HFFc6 (cell line): ENCODE results near the gene SLC37A3. TPM values are rescaled to one million over a fixed set of nuclear protein-coding genes. Genes with fewer than 3 reads are reported as not detected.

Source experiments
- DNase-seq: peaks from one replicate; pipeline ENCODE4 v3.0.0-alpha.2; 2018
- H3K27ac Mint-ChIP-seq: 2 replicates; pipeline ENCODE4 v1.8.0; 2020; ENCODE audit warnings: mild to moderate bottlenecking, mixed read lengths
- H3K27me3 Mint-ChIP-seq: 2 replicates; pipeline ENCODE4 v1.8.0; 2021; ENCODE audit warnings: mild to moderate bottlenecking, moderate library complexity, mixed read lengths; ENCODE audit not compliant: insufficient read depth
- H3K36me3 Mint-ChIP-seq: 2 replicates; pipeline ENCODE4 v1.8.0; 2021; ENCODE audit warnings: low read depth, mixed read lengths
- H3K4me1 Mint-ChIP-seq: 2 replicates; pipeline ENCODE4 v1.8.0; 2020; ENCODE audit warnings: low read depth, mixed read lengths
- H3K4me3 Mint-ChIP-seq: 2 replicates; pipeline ENCODE4 v1.8.0; 2020; ENCODE audit warnings: mild to moderate bottlenecking, moderate library complexity, mixed read lengths
- H3K9me3 Mint-ChIP-seq: 2 replicates; pipeline ENCODE4 v1.8.0; 2020; ENCODE audit warnings: mild to moderate bottlenecking, mixed read lengths
- total RNA-seq, 6 experiments: library from RNA; stranded (reverse); fragmentation: NEBNext Ultra II Directional; extraction: Animal tissue kit (Norgen Biotek cat#: 25700); gene quantifications; 2 replicates in 1 of 6; 3 replicates in 5 of 6; pipeline ENCODE4 v1.2.3, GENCODE V29; 2021
- TF ChIP-seq, protein P1 (sequence below): fragments of 200-600 bp; sonication (generic); IDR thresholded peaks from 2 replicates; pipeline ENCODE4 v1.5.0; 2021; ENCODE audit warnings: antibody characterized with exemption, mild to moderate bottlenecking

SLC37A3 gene
- total RNA-seq, 6 experiments from 2014 or later, result 26.3 to 32.8 (median 27.1) TPM

- Mint-ChIP-seq H3K27ac (no peak overlapping the region), H3K4me1 (no peaks in the 10 kb centered on the region), H3K27me3 (peaks cover 14% of the 10 kb centered on the region), H3K9me3 (no peaks in the 10 kb centered on the region), H3K36me3 (no peaks in the 10 kb centered on the region), H3K4me3 (no peak overlapping the region)
- TF ChIP-seq, protein P1, sequence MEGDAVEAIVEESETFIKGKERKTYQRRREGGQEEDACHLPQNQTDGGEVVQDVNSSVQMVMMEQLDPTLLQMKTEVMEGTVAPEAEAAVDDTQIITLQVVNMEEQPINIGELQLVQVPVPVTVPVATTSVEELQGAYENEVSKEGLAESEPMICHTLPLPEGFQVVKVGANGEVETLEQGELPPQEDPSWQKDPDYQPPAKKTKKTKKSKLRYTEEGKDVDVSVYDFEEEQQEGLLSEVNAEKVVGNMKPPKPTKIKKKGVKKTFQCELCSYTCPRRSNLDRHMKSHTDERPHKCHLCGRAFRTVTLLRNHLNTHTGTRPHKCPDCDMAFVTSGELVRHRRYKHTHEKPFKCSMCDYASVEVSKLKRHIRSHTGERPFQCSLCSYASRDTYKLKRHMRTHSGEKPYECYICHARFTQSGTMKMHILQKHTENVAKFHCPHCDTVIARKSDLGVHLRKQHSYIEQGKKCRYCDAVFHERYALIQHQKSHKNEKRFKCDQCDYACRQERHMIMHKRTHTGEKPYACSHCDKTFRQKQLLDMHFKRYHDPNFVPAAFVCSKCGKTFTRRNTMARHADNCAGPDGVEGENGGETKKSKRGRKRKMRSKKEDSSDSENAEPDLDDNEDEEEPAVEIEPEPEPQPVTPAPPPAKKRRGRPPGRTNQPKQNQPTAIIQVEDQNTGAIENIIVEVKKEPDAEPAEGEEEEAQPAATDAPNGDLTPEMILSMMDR, result no peak
- no peak for DNase-seq
These were observed 103.0 kb downstream of the SLC37A3 start for GRCh38 chr7:140295224-140295738.

DNA sequence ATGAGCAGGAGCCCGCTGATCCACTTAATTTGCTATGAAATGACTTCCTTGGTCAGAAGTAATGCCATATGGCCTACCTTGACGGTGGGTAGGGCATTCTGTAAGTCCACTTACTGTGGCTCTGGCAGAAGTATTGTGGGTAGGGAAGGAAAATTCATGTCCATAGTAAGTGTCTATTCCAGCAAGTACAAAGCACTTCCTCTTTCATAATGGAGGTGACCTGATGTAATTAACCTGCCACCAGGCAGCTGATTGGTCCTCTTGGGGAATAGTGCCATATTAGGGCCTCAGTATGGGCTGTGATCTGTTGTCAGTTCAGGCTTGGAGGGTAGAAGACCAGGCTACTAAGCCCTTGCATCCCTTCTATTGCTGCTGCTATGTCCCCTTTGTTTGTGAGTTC, 103.9 kb downstream of the SLC37A3 start:
- TF ChIP-seq, protein P1, result no peak
- Mint-ChIP-seq H3K4me1 (no peaks in the 10 kb centered on the region), H3K9me3 (no peaks in the 10 kb centered on the region), H3K4me3 (no peak overlapping the region), H3K27ac (no peak overlapping the region), H3K27me3 (peaks cover 16% of the 10 kb centered on the region), H3K36me3 (no peaks in the 10 kb centered on the region)
- no peak for DNase-seq

GRCh38 chr7:140292438-140292837, 105.9 kb downstream of the SLC37A3 start:
- H3K27ac Mint-ChIP-seq, result no peak overlapping the region
- TF ChIP-seq, protein P1, result no peak
- H3K9me3 Mint-ChIP-seq, result no peaks in the 10 kb centered on the region
- H3K36me3 Mint-ChIP-seq, result no peaks in the 10 kb centered on the region
- no peaks in the 10 kb centered on the region for H3K4me1 Mint-ChIP-seq
- DNase-seq, result no peak
- H3K27me3 Mint-ChIP-seq, result peaks cover 30% of the 10 kb centered on the region
- no peak overlapping the region for H3K4me3 Mint-ChIP-seq

GRCh38 chr7:140289804-140290203, 108.5 kb downstream of the SLC37A3 start:
- Mint-ChIP-seq H3K27me3 (peaks cover 29% of the 10 kb centered on the region), H3K27ac (no peak overlapping the region), H3K9me3 (no peaks in the 10 kb centered on the region), H3K4me1 (no peaks in the 10 kb centered on the region), H3K36me3 (no peaks in the 10 kb centered on the region), H3K4me3 (no peak overlapping the region)
- TF ChIP-seq, protein P1, result no peak
- no peak for DNase-seq

- H3K4me3 Mint-ChIP-seq, result no peak overlapping the region
- DNase-seq, result no peak
- H3K36me3 Mint-ChIP-seq, result no peaks in the 10 kb centered on the region; the same call in 1 of the 2 replicates
- H3K27me3 Mint-ChIP-seq, result peaks cover 36% of the 10 kb centered on the region
- peaks cover 12% of the 10 kb centered on the region for H3K9me3 Mint-ChIP-seq
- no peaks in the 10 kb centered on the region for H3K4me1 Mint-ChIP-seq
- TF ChIP-seq, protein P1, result no peak
- H3K27ac Mint-ChIP-seq, result no peak overlapping the region
These were observed 110.3 kb downstream of the SLC37A3 start for GRCh38 chr7:140287988-140288387.

DNA sequence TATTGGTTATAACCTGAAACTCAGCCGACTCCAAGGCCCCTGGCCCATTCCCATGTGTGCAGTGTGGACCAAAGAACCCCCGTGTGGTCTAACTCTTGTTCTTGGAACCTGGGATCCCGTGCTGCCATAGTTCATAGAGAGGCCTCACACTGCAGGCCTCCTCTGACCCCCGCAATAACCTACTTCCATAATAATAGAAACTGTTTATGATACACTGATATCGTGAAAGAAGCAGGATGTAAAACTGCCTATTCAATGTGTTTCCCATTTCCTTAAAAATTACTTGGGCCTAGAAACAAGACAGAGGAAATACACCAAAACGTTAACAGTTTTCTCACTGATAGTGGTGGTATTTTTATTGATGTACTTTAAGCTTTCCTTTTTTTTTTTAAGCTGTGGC, 112.4 kb downstream of the SLC37A3 start:
- Mint-ChIP-seq H3K27me3 (peaks cover 53% of the 10 kb centered on the region), H3K27ac (no peak overlapping the region), H3K4me3 (no peak overlapping the region), H3K4me1 (no peaks in the 10 kb centered on the region), H3K36me3 (no peaks in the 10 kb centered on the region; the same call in 1 of the 2 replicates), H3K9me3 (peaks cover 12% of the 10 kb centered on the region)
- TF ChIP-seq, protein P1, result no peak
- DNase-seq, result no peak
